RKO (cell line): ENCODE measurements around the gene SLCO2A1.

Source experiments
- DNase-seq: peaks from one replicate; pipeline ENCODE4 v3.0.0-alpha.2; 2016; ENCODE audit warnings: low spot score

The SLCO2A1 gene

GRCh38 chr3:133949438-133949837, 80.3 kb downstream of the SLCO2A1 start:
- no peak for DNase-seq

- no peak for DNase-seq
Observed at GRCh38 chr3:133948996-133949395, 80.7 kb downstream of the SLCO2A1 start.

DNA sequence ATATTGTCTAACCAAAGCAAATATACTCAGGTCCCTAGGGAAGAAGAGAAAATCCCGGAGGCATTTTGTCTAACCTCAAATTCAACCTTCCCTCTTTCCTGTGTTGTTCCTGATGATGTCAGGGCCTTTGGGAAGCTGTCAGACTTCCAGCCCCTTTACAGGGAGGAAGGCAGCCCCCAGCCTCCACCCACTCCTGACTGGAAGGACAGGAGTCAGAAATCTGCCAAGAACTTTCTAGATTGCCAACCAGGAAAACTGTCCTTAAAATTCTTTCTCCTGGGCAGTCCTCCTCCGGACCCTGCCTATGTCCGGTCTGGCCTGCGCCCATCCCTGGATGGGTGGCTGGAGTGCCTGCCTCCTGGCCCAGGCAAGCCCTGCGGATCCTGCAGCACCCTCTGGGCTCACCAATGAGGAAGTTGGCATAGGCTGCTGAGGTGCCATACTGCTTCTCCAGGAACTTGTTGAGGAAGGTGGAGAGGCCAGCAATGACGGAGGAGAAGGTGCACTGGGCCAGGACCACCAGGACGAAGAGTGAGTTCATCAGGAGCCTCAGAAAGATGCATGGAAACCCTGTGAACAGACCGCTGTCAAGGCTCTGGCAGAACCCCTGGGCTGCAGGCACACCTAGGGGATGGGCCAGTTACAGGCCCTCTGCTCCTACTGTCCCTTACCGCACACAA, 81.5 kb downstream of the SLCO2A1 start:
- no peak for DNase-seq

GRCh38 chr3:133945381-133946095, 84.2 kb downstream of the SLCO2A1 start:
- no peak for DNase-seq

GRCh38 chr3:133944641-133945380, 84.9 kb downstream of the SLCO2A1 start:
- no peak for DNase-seq

GRCh38 chr3:133944181-133944580, 85.5 kb downstream of the SLCO2A1 start:
- no peak for DNase-seq

DNA sequence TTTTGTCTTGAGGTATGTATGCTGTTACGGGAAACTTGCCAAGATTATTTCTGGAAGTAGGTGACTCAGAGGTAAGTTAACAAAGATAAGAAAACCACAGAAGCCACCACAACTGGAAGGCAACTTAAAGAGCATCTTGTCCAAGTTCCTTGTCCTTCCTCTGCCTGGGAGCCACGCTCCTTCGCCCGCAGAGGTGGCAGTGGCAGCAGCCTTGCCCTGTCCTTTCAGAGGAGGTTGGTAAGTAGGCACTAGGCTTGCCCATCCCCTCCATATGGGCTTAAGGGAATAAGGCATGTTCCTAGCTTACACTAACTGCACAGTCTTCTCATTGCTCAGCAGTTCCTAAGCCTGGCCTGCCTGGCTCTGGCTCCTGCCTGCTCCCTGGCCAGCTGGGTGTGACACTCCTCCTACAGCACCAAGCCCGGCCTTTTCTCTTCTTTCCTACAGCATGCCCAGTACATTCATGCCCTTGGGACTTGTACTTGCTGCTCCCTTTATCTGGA, 86.0 kb downstream of the SLCO2A1 start:
- peak; percentile 85 for DNase-seq

DNA sequence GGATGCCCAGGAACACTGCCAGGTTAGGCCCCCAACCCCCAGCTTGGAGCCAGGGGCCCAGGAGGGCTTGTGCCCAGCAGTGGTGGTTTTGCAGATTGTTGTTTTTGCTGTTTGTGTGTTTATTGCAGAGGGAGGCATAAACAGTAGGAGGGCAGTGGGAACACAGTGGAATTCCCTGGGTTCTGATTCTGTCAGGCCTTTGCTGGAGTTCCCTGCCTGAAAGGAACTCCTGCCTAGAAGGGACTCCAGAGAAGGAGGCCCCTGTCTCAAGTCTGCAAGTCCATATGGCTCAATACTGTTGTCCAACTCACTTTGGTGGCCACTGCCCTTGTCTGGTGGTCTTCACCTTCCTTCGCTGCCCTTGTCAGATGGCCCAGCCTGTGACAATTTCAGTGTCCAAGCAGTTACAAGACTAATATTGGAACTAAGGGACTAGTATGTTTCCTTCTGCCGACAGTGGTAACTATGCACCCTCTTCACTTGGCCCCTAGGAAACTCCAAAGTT, 86.6 kb downstream of the SLCO2A1 start:
- no peak for DNase-seq

- DNase-seq, result no peak
Observed at GRCh38 chr3:133941415-133941821, 88.3 kb downstream of the SLCO2A1 start.

DNA sequence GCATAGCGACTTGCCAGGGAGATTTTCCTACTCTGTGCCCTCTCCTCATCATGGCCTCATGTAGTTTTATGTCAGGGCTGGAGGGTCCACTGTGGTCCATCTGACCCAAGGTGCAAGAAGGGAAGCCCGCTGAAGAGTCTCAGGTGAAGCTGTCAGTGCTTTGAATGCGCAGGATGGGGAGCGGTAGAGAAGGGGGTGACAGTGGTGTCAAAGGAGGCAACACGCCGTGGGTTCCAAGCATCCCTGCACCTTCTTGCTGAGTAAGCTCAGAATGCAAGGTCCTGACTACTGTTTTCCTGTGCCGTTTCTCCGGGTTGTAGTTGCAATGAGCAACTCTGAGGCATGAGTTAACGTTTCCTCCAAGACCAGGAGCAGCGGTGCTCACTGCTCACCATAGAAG, 89.2 kb downstream of the SLCO2A1 start:
- DNase-seq, result no peak

DNA sequence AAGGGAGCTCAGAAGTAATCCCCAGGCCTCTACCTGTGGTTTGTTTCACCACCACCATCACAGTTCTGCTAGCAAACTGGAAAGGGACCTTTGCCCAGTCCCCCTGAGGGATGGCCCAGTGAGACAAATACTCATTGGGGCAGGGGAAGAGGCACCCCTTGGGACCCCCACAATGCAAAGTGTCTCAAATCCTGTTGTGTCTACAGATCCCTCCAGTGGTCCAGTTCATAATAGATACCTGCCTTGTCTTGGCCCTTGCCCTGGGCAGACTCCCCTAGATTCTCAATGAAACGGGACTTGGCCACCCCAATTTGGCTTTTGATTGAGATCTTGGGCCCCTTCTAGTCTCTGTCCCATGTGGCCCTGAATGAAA, 90.3 kb downstream of the SLCO2A1 start:
- DNase-seq, result no peak

DNA sequence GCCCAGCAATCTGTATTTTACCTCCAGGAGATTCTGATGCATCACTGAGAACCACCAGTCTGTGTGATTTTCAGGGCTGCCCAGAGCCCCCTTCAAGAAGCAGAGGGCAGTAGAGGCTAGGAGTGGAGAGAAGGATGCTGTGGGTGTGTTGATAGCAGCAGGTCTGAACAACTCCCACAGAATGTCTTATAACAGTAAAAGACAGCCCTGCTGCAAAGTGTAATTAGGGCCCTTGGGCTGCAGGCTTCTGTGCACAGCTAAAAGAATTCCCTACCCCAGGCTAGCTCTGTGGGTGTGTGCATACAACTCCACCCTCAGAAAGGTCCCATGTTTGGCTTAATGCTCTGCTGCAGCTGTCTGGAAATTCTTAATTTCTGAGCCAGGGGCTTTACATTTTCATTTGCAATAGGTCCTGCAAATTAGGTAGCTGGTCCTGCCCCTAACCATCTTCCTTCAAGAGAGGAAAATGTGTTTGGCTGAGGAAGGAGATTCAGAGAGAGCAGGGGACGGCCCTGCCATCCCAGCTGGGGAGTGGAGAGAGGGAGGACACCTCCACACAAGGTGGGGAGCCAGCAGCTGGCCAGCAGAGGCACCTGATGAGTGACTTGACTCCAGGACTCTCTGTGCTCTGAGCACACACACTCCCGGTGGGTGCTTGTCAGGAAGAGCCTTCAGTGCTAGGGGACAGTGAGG, 90.8 kb downstream of the SLCO2A1 start:
- DNase-seq, result no peak

DNA sequence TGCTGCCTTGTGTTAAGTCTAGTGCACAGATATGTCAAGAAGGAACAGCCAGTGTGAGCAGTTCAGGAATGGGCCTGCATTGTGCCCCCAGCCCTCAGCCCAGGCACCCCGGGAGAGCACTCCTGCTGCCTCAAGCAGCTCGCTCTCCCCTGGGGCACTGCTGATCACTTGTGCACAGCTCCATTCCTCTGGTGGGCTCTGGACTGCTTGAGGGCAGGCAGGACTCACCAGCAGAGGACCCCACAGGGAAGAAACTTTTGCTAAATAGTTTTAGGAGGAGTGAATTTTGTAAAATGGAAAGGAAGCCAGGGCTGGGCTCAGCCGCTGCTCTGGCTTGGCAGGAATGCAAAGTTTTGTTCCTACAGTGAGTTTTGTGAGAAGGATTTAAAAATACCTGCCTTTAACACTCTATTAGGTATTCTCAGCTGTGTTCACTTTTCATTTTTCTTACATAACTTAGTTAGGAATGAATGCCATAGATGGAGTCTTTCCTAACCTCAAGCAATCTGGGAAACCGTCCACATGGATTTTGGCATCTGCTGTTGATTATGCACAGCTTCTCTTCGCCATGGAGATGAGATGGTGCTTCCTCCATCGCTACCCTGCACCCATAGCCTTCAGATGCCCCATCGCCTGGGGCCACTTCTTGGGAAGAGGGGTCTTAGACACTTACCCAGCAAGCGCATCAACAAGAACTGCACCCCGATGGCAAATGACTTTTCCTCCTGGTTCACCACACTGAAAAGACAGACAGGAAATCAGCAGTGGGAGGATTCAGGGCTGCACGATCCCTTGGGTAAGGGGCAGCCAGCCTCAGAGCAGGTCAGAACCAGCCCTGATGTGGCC, 91.7 kb downstream of the SLCO2A1 start:
- no peak for DNase-seq

- no peak for DNase-seq
Observed at GRCh38 chr3:133937061-133937686, 92.6 kb downstream of the SLCO2A1 start.

GRCh38 chr3:133935843-133936769, 93.6 kb downstream of the SLCO2A1 start:
- no peak for DNase-seq

GRCh38 chr3:133934996-133935842, 94.5 kb downstream of the SLCO2A1 start:
- DNase-seq, result no peak

DNA sequence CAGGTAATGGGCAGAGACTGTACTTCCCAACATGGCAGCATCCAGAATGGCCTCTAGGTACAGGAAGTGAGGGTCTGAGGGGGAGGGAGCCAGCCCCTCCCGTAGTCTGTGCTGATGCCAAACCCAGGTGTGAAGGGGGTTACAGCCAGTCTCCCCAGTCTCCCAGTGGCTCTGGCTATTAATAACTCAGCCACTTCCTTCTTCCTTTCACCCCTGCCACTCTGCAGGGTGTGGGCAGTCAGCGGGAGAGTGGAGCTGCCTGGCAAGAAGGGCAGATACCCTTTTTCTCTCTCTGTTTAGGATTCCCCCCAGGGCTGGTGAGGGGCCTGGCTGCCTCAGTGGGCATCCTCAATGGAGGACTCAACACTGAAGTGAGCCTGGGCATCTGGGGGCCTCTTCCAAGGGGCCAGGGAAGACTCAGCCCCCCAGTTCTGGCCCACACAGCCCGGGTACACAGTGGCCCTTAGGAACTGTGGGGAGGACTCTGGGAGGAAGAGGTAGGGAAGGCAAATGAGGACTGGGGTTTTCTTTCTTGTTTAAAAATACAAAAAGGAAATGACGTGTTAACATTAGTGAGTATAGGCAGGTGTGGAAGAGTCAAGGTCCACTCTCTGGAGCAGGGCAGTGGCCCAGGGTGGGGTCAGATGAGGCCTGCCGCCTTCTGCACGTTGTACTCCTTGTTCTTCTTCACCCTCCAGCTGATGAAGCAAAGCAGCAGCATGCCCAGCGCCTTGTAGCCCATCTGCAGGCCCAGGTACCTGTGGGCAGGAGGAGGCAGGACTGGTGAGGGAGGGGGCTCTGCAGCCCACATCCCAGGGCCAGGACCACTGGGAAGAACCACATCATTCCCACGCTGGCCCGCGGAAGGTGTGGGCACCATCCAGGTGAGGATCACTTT, 95.4 kb downstream of the SLCO2A1 start:
- no peak for DNase-seq
